ENCODE measurements around the gene RUFY4. TPM values are rescaled to one million over a fixed set of nuclear protein-coding genes. Genes with fewer than 3 reads are reported as not detected.

RUFY4 gene
- total RNA-seq, 4 donors from 2014 or later = 0.60 to 0.95 TPM; not detected in 2

DNA sequence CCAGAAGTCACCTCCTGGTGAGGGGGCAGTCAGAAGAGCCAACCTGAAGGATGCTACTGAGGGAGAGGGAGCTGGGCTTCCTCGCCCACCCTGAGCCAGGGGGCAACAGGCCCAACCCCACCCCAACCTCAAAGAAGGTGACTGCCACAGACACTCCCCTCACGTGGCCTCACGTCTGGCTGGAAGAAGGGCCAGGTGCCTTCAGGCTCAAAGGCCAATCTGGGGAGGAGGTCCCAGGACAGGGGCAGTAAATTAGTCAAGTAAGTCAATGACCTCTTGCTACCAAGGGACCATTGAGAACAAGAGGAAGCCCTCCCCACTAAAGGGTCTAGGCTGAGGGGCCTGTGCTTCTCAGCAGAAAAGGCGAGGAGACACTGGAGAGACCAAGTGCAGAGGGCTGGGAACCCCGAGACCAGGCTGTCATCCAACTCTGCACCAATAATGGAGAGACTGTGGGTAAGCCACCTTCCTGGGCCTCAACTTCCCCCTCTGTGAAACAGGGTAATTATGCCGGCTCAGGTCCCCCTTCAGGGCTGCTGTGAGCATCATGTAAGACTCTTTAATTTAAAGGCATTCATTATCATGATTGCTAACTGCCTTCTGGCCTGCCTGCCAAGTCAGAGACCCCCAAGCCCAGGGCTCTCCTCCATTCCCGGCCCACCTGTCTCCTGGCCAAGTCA lies 46.1 kb upstream of the RUFY4 start:
- TF ChIP-seq, protein P1, sequence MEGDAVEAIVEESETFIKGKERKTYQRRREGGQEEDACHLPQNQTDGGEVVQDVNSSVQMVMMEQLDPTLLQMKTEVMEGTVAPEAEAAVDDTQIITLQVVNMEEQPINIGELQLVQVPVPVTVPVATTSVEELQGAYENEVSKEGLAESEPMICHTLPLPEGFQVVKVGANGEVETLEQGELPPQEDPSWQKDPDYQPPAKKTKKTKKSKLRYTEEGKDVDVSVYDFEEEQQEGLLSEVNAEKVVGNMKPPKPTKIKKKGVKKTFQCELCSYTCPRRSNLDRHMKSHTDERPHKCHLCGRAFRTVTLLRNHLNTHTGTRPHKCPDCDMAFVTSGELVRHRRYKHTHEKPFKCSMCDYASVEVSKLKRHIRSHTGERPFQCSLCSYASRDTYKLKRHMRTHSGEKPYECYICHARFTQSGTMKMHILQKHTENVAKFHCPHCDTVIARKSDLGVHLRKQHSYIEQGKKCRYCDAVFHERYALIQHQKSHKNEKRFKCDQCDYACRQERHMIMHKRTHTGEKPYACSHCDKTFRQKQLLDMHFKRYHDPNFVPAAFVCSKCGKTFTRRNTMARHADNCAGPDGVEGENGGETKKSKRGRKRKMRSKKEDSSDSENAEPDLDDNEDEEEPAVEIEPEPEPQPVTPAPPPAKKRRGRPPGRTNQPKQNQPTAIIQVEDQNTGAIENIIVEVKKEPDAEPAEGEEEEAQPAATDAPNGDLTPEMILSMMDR (IDR thresholded peaks at IDR 0.05) = no peak
- DNase-seq (ENCODE audit: low spot score) (no peak), ATAC-seq (ENCODE audit: low FRiP score) (no peak)

DNA sequence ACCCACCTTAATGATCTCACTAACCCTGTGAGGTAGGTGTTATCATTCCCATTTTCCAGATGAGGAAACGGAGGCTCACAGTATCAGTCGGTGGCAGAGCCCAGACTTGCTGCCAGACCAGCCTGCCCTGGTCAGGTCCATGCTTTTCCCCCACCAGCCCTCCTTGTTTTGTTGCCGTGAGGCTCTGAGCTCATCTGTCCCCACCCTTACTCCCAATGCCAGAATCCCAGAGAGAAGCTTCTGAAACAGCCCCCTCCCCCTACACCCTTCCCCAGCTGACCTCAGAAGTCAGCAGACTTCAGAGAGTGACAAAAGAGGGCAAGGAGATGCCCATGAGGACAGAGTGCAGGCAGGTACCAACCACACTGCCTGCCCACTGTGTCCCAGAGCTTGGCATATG lies 45.4 kb upstream of the RUFY4 start:
- ATAC-seq (ENCODE audit: low FRiP score) = no peak
- DNase-seq (ENCODE audit: low spot score) = no peak
- TF ChIP-seq, protein P1 (IDR thresholded peaks at IDR 0.05) = no peak

DNA sequence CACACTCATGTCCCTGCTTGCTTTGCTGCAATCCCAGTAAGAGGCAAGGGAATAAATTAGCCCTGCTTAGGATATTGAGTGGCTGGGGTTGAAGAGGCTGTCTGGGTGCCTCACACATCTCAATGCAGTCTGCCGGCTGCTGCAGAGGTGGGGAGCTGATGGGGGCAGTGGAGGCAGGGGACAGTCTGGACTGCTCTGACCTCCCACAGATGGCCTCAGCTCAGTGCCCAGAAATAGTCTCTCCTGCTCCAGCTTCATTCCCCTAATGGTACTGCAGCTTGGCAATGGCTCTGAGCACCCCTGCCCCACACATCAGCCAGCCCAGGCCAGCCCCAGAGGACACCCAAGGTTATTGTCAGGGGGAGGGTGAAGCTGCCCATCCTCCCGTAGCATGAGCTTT lies 44.7 kb upstream of the RUFY4 start:
- ATAC-seq (ENCODE audit: low FRiP score) = no peak
- TF ChIP-seq, protein P1 (IDR thresholded peaks at IDR 0.05) = no peak
- no peak for DNase-seq (ENCODE audit: low spot score)

DNA sequence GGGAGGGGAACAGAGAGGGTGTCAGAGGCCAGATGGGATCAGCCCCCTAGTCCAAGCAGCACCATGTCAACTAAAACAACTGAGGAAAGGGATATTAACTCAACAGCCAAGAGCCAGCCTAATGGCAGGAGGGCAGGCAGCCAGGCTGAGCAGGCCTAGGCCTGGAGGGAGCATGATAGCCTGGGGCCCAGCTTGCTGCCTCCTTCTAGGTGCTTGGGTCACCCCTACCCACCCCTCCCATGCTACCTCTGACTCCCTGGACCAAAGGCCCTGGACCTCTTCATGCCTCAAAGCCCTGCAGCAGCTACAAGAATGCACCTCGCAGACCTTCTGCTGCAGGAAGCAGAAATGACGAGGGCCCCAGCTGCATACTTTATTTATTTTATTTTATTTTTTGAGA lies 44.2 kb upstream of the RUFY4 start:
- ATAC-seq (ENCODE audit: low FRiP score) (no peak), DNase-seq (ENCODE audit: low spot score) (no peak)
- TF ChIP-seq, protein P1 (IDR thresholded peaks at IDR 0.05) = no peak

DNA sequence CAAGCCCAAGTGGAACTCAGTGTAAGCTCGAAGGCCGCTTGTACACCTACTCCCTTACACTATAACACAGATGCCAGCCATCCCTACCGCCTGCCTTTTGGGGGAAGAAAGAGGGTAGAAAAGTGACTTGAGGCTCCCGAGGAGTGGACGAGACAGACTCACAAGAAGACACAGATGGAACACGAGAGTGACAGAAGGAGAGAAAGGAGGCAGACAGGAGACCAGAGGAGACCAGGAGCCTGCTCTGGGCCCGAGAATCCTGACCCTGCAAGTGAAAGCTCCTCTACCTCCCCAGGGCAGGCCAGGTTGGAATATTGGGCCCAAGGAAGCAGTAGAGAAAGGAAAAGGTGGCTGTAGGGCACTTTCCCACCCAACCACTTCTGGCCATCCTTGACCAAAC lies 42.8 kb upstream of the RUFY4 start:
- no peak for DNase-seq (ENCODE audit: low spot score)
- TF ChIP-seq, protein P1 (IDR thresholded peaks at IDR 0.05) = no peak
- ATAC-seq (ENCODE audit: low FRiP score) = no peak

DNA sequence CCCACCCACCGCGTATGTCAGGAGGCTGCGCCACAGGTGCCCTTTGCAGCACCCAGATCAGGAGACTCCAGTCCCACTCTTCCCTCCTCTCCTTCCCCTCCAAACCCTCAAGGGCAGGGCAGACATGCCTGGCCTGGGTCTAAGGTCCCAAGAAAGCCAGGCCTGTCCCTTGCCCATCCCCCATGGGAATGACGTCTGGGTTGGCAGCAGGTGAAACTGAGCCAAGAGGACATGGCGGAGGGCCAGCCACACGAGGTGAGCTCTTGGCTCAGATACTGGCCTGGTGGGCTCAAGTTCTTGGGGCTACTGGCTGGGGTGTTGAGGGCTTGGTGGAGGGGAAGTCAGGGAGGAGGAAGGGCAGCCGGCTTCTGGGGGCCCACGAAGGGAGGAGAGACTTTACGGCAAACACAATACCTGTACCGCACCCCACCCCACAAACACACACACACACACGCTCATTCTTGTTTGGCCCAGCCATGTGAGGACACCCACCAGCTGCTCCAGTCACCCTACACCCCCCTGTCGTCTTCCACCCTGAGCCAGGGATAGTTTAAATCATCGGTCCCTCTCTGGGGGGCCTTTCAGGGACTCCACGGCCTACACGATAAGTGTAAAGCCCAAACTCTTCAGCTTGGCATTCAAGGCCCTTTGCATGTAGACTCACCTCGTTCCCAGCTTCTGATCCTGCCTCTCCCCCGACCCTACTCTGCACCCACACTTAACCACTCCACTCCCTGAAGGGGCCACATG lies 42.2 kb upstream of the RUFY4 start:
- DNase-seq (ENCODE audit: low spot score) (no peak), ATAC-seq (ENCODE audit: low FRiP score) (no peak)
- TF ChIP-seq, protein P1 (IDR thresholded peaks at IDR 0.05) = no peak
